ENCODE measurements around the gene IQCK.

IQCK gene

DNA sequence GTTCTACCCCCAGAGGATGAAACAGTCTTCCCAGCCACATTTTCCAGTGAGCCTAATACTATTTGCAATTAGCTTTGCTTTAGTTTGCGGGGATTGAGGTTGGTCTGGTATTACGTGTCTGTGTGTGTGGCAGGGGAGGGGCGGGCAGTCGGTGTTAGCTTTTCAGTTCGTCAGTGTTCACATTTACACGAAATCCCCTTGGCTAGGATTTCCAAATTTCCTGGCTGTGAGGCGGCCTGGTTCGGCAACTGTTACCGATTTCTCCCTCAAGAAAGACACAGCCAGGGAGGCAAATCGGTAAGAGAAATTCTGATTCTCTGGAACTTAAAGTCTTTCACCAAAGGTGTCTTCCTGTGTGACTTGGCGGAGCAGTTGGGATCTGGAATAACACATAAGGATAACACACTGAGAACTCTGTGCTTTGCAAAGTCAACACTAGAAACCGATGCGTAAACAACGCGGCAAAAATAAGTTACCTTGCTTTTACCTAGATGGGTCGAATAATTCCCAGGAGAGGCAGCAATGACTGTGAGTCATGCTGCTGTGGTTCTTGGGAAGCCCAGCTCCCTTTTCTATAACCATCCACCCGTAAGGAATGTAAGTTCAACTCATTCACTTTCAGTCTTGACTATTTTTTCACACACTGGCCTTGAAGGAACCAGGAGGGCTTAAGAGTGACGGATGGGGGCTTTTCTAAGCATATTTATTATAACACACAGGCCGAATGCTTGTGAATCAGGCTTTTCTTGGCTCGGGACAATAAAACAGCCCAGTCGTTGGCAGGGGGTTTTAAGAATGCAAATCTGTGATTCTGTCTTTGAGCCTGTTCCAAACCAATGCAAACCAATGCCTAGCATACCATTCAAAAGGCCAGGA lies 142.3 kb downstream of the IQCK start:
- no peak for DNase-seq (ENCODE audit: low spot score)

DNA sequence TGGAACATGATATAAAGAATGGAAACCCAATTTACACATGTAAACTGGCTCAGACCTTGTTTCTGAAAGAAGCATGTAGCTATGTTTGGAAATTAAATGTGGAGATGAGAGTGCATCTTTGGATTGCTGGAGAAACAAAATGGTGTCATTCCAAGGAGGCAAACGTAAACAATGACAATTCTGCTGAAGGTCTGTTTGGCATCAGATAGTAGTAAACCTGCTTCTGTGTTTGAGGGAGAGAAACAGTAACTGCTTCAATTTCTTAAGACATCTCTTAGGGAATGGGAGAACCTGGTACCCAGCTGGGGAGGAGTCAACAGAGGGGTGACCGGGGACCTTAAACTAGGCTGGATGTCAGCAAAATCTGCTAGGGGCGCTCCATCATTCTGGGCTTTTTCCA lies 143.1 kb downstream of the IQCK start:
- DNase-seq (ENCODE audit: low spot score): no peak

DNA sequence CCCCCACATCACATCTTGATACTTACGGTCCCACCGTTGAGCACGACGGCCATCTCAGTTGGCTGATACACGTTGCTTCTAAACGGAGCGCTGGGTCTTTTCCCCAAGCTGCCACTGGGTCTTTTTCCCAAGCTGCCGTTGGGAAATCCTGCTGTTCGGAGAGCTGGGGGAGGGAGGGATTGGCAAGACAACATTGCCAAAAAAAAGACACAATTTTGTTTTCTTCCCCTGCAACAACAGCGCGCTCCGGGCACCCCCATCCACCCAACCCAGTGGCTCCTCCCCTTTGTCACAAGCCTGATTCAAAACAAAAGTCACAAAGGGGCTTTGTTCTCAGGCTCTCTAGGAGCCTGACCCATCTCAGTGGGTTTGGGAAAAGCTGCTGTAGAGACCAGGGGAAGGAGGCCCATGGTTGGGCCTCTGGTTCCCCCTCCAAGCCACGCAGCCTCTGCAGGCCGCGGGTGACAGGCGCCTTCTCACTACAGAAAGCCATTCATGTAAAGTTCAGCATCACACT lies 143.8 kb downstream of the IQCK start:
- DNase-seq (ENCODE audit: low spot score): no peak

DNA sequence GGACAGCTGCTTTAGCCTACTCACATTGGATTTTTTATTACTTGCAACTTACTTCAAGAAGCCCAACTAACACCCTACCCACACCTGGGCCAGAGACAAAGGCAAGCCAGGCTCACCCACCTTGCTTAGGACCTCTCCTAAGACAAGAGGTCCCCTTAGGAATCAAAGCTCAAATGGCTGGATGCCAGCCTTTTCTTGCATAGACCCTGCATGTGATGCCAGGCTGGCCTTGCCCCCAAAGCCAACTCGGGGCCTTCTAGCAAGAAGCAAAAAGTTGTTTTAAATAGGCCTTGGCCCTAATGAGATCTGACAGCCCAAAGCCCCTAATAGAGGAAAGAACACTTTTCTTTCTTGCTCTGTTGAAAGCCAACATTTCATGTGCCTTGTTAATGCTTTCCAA lies 145.9 kb downstream of the IQCK start:
- DNase-seq (ENCODE audit: low spot score): no peak

DNA sequence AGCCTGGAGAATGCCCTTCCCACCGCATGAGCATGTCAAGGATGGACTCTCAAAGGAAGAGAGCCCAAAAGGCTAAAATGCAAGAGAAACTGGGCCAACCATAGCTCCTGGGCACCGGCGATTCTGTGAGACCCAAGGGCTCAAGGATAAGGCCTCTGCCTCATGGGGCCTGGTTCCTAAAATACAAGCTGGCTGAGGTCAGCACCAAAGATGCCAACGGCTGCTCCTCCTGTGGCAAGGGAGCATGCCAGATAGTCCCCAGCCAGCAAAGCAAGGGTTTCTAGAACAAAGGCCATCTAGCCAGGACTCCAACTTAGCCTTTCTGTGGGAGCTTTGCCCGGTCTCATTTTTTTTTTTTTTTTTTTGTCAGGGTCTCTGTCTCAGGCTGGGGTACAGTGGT lies 146.5 kb downstream of the IQCK start:
- DNase-seq (ENCODE audit: low spot score): no peak

DNA sequence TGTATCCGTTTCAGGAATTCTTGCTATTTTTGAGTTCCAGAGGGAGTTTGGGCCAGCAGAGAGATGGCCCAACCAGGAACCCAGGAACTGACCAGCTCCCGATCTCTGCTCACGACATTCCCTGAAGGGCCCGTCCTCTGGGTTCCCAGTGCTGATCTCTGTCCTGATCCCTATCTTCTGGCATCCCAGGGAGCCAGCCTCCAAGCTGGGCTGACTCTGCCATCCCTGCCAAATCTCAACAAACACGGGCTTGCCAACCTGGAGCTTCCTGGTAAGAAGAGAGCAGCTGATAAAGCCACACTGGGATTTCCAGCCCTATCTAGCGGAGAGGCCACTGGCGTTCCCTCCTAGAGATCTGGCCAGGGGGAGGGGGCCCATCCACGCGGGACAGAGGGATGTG lies 150.3 kb downstream of the IQCK start:
- no peak for DNase-seq (ENCODE audit: low spot score)

DNA sequence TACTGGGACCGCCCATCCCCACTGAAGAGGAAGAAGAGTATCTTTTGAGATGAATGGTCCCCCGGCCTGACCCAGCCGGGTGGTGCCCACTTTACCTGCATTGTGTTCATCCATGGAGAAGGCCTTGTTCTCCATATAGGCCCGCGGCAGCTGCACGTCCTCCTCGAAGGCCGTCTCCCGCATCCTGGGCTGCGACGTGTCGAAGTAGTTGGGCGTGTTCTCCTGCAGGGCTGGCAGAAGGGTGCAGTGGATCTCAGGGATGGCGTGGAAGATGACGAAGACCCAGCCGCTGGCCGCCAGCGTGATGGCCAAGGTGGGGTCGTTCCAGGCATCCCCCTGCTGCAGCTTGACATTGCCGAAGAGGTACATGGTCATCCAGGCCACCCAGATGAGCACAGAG lies 153.7 kb downstream of the IQCK start:
- DNase-seq (ENCODE audit: low spot score): no peak

DNA sequence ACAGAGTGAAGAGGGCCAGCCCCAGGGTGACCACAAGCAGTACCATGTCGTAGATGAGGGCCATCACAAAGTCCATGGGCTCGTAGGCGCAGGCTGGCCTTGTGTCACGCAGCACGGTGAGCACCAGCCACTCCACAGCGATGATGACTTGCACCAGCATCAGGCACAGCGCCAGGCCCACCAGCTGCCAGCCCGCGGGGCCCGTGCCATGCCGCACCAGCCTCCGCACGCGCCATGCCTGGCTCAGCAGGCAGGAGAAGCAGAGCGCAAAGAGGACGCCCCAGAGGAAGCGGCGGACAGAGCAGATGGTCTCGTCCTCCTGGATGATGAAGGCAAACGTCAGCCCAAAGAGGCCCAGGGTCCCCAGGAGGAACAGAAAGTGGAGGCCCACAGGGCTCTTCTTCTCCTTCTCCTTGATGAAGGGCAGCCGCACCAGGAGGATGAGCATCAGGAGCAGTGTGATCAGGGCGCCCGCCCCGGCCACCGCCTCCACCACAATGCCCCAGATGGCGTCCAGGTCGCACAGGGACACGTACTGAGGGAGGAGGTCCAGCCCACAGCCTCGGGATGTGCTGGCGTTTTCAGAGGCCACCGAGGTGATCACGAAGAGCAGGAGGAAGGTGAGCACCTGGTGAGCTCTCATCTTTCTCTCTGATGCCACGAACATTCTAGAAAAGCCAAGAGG lies 154.2 kb downstream of the IQCK start:
- DNase-seq (ENCODE audit: low spot score): no peak

DNA sequence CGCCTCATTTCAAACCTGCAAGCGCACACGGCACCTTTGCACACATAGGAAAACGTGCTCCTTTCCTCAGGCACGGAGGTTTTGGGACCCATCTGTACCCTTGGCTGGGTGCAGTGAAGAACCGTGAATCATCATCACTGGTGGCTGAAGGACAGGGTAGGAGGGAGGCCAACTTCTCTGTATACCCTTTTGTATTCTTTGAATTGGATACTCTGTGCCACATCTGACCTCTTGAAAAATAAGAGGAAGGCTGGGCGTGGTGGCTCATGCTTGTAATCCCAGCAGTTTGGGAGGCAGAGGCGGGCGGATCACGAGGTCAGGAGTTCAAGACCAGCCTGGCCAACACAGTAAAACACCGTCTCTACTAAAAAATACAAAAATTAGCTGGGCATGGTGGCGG lies 154.9 kb downstream of the IQCK start:
- no peak for DNase-seq (ENCODE audit: low spot score)

DNA sequence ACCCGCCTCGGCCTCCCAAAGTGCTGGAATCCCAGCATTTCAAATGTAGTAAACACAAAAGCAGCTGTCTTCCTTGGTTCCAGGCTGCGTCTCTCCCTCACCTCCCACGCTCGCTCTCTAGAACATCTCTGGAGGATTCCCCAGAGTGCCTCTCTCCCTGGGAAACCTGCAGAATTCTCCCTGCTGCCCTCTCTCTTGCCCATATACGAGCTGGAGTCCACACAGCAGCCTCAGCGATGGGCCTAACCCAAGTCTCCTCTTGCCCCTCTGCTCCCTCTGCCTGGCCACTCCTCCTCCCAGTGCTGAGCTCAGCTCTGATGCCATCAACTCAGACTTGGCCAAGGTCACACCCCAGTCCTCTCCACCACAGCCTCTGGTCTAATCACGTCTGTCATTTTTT lies 156.0 kb downstream of the IQCK start:
- DNase-seq (ENCODE audit: low spot score): no peak

DNA sequence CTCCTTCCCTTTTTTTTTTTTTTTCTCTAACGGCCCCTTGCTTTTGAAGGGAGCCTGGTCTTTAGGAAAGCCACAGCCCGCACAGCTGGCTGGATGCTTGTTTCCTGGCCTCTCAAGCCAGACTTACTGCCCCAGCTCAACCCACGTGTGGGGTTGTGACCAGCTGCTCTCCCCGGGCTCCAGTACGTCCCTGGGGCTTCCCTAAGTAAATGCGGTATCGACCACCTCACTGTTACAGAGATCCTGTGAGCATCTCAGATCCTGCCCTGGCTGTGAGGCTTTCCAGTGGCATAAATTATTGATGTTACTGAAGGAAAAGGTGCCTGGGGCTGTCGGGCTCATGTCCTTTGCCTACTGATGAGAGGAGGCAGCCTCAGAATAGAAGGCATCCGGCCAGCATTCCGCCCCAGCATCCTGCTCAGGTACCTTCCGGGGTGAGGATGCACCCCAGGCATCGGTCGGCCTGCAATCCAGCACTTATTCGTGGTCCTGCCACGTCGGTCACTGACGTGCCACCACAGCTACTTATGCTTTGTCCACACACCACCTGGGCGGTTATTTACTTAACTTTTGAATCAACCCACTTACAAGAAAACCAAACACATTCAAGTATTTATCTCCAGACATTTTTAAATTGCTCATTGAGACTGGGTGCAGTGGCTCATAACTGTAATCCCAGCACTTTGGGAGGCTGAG lies 156.9 kb downstream of the IQCK start:
- no peak for DNase-seq (ENCODE audit: low spot score)

DNA sequence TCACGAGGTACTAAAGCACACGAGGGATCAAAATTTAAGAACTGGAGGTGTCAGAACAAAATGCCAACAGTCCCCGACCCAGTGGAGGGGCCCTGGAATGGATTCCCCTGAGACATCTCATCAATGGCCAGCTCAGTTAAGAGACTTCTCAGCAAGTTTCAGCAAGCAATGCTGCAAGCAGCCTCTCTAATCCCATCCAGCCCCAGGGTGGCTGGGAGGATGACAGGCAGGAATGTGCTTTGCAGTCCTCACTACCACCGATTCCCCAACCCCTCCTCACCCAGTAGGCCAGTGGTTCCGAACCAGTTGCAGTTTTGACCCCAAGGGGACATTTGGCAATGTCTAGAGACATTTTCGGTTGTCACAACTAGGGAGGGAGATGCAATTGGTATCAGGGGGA lies 157.8 kb downstream of the IQCK start:
- no peak for DNase-seq (ENCODE audit: low spot score)

DNA sequence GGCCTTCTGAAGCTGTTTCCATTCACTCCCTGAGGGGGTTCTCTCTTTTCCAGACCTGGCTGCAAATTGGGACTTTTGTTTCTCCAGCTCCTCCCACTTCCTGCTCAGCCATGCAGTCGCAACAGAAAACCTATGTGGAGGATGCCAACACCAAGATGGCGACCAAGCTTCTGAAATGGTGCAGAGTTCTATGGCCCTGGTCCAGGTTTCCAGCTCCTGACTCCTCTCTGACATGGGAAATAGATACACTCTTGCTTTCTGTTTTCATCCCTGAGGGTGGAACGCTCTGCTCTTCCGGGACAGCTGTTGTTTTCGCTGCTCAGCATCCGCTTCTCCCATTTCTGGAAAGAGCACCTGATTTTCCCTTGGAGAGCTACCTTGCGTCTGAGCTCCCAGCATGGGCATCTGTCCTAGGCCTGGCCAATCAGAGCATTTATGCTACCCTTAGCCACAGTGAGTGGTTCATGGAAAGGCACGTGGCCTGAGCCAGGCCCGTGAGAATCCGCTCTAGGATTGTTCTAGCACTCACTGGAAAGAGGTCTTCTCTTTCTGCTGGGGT lies 158.5 kb downstream of the IQCK start:
- no peak for DNase-seq (ENCODE audit: low spot score)

DNA sequence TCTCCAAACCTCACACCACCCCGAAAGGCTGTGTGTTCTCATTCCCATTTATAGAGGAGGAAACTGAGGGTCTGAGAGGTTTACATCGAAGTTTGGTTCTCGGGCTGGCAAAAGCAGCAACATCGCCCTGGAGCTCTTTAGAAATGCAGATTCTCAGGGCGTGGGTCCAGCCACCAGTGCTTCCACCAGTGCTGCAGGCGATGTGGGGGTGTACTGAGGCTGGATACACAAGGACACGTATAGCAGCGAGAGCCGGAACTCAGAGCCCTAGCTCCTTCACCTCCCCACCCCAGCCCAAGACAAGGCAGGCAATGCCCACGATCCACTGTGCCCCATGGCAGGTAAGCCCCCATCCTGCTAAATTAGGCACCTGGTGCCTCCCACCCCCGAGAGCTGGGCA lies 160.7 kb downstream of the IQCK start:
- DNase-seq (ENCODE audit: low spot score): no peak

DNA sequence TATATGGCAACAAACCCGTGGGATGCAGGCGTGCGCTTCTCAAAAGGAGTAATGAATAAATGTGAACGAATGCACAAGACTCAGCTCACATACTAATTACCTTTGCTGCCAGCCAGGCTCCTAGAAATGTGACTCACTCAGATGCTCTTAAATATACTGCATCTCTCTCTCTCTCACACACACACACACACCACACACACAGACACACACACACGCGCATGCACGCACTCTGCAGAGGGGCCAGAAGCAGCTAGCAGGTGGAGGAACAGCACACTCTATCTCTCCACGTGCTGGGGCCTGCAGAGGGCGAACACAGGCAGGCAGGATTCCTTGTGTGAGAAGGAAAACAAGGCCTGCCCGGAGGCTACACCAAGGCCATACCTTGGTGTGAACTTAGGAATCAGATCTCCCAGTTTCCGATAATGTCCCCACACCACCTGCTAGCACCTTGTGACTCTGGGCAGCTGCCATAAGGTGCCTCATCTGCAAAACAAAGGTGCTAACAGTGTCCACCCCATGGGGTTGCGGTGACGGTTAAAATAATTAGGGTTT lies 161.2 kb downstream of the IQCK start:
- no peak for DNase-seq (ENCODE audit: low spot score)

DNA sequence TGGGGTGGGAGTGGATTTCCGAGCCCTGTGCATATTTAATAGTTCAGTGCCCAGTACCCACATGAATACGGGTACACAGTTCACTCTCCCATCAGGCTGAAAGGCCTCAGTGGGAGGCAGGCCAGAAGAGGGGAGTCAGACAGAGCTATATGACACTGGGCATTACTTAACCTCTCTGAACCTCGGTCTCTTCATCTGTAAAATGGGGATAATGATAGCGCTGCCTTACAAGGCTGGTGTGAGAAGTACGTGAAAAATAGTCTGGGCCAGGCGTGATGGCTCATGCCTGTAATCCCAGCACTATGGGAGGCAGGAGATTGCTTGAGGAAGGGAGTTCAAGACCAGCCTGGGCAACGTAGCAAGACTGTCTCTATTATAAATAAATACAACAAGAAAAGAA lies 163.0 kb downstream of the IQCK start:
- DNase-seq (ENCODE audit: low spot score): no peak

DNA sequence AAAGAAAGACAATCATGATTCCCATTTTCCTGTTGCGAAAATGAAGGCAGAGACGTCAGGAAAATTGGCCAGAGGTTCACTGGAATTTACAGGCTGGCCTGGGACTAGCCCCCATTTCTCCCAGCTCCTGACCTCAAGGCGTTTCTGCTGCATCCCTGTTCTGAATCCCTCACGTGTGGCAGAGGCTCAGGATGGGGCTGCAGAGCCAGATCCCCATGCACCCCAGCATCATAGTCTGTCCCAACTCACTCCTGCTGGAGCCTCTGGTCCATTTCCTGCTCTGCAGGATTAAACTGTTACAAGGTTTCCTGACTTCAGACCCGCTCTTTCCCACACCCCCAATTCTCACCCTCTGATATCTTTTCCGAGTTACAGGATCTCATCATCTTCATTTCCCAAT lies 163.7 kb downstream of the IQCK start:
- DNase-seq (ENCODE audit: low spot score): no peak

DNA sequence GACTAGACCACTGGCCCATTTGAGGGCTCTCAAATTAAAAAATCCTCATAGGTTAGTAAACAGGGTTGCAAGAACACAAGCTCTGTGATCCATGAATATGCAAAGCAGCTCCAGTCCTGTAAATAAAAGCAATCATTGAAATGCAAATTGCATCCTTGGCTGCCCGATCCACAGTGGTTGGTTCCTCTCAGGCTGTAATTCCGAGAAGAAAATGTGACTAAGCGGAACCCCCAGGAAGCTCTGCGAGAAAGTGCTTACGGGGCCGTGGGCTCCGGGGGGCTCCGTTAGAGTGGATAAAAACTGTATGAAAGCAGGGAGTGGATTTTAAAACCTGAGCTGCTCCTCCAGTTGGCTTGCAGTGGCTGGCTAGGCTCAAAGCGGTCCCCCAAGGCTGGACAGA lies 164.1 kb downstream of the IQCK start:
- DNase-seq (ENCODE audit: low spot score): no peak

DNA sequence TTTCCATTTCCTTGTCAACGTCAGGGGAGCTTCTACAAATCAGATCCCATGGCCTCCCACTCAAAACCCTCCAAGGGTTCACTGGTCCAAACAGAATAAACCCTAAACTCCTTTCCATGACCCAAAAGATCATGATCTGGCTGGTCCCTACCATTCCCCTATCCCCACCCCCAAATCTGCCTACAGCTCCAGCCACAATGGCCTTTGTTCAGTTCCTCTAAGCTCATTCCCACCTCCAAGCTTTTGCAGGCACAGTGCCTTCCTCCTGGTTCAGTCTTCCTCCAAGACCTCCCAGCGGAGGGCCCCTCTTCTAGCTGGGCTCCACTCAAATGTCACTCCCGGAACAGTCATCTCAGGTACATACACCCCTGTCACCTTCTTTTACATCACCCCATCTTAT lies 164.6 kb downstream of the IQCK start:
- no peak for DNase-seq (ENCODE audit: low spot score)

DNA sequence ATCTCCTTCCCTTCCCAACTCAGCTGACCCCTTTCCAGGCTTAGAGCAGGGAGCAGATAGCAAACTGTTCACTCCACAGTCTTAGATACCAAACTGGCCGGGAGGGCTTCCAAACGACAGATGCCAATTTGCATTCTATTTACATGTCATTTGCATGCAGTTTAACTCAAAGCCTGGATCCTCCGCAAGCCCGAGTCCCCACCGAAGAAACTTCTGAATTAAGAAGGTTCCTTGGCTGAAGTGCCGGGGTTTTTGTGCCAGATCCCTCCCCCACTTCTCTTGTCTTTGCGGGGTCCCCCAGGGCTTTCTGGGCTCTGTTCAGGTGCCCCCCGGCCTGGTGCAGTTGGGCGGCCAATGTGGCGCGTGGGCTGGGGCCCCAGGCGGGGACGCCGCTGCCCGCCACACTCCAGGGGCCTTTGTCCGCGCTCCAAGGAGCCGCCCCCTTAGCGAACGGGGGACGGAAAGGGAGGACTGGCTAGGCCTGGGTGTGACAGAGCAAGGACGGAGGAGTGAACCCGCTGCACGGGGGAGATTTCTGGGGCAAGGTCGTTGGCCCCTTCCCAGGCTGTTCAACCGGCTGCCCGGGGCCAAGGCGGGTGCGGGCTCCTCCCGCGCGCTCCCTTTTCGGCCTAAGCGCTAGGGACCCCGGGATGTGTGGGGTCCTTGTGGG lies 165.4 kb downstream of the IQCK start:
- DNase-seq (ENCODE audit: low spot score): no peak

DNA sequence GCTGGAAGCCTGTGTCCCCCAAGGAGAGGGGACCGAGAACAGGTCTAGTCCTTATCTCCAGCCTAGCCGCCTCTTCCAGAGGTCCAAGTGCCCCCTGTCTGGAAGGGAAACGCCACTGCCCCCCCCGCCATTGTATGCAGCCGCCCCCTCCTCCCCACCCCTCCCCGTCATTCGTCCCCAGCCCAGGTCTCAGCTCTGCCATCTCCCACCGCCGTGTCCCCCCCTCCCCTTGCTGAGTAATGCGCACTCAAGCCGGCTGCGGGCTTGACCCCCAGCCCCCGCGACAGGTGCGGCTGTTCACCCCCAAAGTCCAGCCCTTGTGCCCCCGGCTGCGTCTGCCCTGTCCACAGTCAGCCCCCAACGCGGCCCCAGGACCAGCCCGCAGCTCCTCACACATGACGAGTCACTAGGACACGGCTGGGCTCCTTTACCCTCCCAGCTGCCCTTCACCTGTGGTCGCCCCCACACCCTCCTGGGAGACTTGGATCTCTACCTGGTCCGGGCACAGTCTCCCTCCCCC lies 166.0 kb downstream of the IQCK start:
- DNase-seq (ENCODE audit: low spot score): no peak

Data from germinal center (tissue), 1 donor.